ENCODE data around the gene TVP23A. TPM values are rescaled to one million over a fixed set of nuclear protein-coding genes. Genes with fewer than 3 reads are reported as not detected.
"Not testable (repeated sequence)": the region's sequence is repeated elsewhere in the genome, so short reads cannot be mapped to it uniquely, and the experiment has no call there.

The TVP23A gene
- total and polyA plus RNA-seq, 10 of the 15 experiments (the other 5 are each of a cell fraction or from before 2014, with no cell fraction given): 1.1 to 6.4 (median 2.2) TPM

- H3K4me2 ChIP-seq (ENCODE audit: control insufficient read depth, insufficient read depth); H3K27me3 ChIP-seq (replicated peaks in 1 of 2; ENCODE audit: control insufficient read depth in 2 of 2, insufficient read depth in 2 of 2, low read length in 1 of 2); H3K79me2 ChIP-seq (ENCODE audit: control insufficient read depth, insufficient read depth, low read length); H3K4me3 ChIP-seq; H3K36me3 ChIP-seq (ENCODE audit: control insufficient read depth in 2 of 2, insufficient read depth in 2 of 2, low read length in 1 of 2); DNase-seq (ENCODE audit: low read depth, low spot score); POLR2A ChIA-PET; H3K9me3 ChIP-seq (replicated peaks; ENCODE audit: control insufficient read depth, insufficient read depth, low read length); H2AFZ ChIP-seq (ENCODE audit: control insufficient read depth, low read depth, low read length); in situ Hi-C loops (cut with MboI); H4K20me1 ChIP-seq (ENCODE audit: control insufficient read depth, insufficient read depth); H3K9ac ChIP-seq (ENCODE audit: control insufficient read depth, insufficient read depth, low read length); H3K27ac ChIP-seq (ENCODE audit: control insufficient read depth, insufficient read depth); BruUV-seq (replicated peaks); ATAC-seq; FAIRE-seq: not testable (repeated sequence)
- ChIA-PET CTCF (interaction anchor here (1.3 kb wide), 1 partner anchor 174 kb away, joined by 3 read pairs; no protein-coding TSS in a partner anchor), SMC1A (ENCODE audit: uncharacterized antibody, unreplicated experiment) (interaction anchor here (0.9 kb wide), 1 partner anchor 43 kb away, joined by 3 read pairs; no protein-coding TSS in a partner anchor), RAD21 (ENCODE audit: unreplicated experiment) (interaction anchor here (1.2 to 1.5 kb wide), 2 partner anchors 32 to 100 kb away, joined by 3 to 5 read pairs; partner anchors contain the start of genes CIITA and NUBP1)
- peaks cover 29% of the 10 kb centered on the region for H3K4me1 ChIP-seq (ENCODE audit: control insufficient read depth, insufficient read depth, low read length)
- intact Hi-C loops (cut with micrococcal nuclease; ENCODE audit: unreplicated experiment): loop anchor here (1.0 kb wide), 1 partner anchor 35 kb away; no protein-coding TSS in a partner anchor
- WGBS (ENCODE audit: insufficient coverage, insufficient replicate concordance, low lambda C conversion rate, missing lambda C conversion rate): 64% methylated on average over 6 of the region's 6 CpGs
- TF ChIP-seq YY1 (IDR thresholded peaks at IDR 0.05; ENCODE audit: low read depth, low read length): 0 out of 2 replicates have a peak, but pooled peaks have one; percentile 54
- TF ChIP-seq ZBTB11 (CRISPR knock-in tag; IDR thresholded peaks at IDR 0.05): peak; percentile 56
- peak; percentile 95 for TF ChIP-seq ZNF687 (IDR thresholded peaks at IDR 0.05)
- TF ChIP-seq PRDM15 (CRISPR knock-in tag; IDR thresholded peaks at IDR 0.05): peak; percentile 91
- peak; percentile 99 for TF ChIP-seq ZNF592 (IDR thresholded peaks at IDR 0.05)
These were observed 41.7 kb downstream of the TVP23A start for GRCh38 chr16:10776923-10777322.
